H9 (cell line): ENCODE measurements around the gene CILP2. TPM values are rescaled to one million over a fixed set of nuclear protein-coding genes. Genes with fewer than 3 reads are reported as not detected.

ENCODE experiments used
- DNase-seq: peaks from one replicate; pipeline ENCODE4 v3.0.0-alpha.2; 2017
- H2AFZ ChIP-seq: one replicate; pipeline ENCODE4 v1.6.1; 2013; ENCODE audit warnings: mild to moderate bottlenecking, low read length, control low read depth, moderate library complexity
- H2AK5ac ChIP-seq: 2 replicates; pipeline ENCODE4 v1.6.1; 2013; ENCODE audit warnings: low read length, control low read depth, mixed read lengths; ENCODE audit not compliant: insufficient read length
- H2BK120ac ChIP-seq: one replicate; pipeline ENCODE4 v1.6.1; 2013; ENCODE audit warnings: low read depth, mild to moderate bottlenecking, low read length, control low read depth, inconsistent platforms; ENCODE audit not compliant: poor library complexity, severe bottlenecking
- H2BK12ac ChIP-seq: 2 replicates; pipeline ENCODE4 v1.6.1; 2013; ENCODE audit warnings: low read length, control low read depth, mixed read lengths, low read depth; ENCODE audit not compliant: insufficient read length
- H2BK15ac ChIP-seq: 2 replicates; pipeline ENCODE4 v1.6.1; 2013; ENCODE audit warnings: low read depth, low read length, control low read depth
- H2BK20ac ChIP-seq: one replicate; pipeline ENCODE4 v1.6.1; 2013; ENCODE audit warnings: low read depth, mild to moderate bottlenecking, low read length, control low read depth, inconsistent platforms; ENCODE audit not compliant: poor library complexity, severe bottlenecking
- H2BK5ac ChIP-seq: 2 replicates; pipeline ENCODE4 v1.6.1; 2013; ENCODE audit warnings: low read length, control low read depth, mixed read lengths; ENCODE audit not compliant: insufficient read length
- H3K14ac ChIP-seq: 2 replicates; pipeline ENCODE4 v1.6.1; 2013; ENCODE audit warnings: low read length, control low read depth; ENCODE audit not compliant: insufficient read depth
- H3K18ac ChIP-seq: 2 replicates; pipeline ENCODE4 v1.6.1; 2013; ENCODE audit warnings: low read depth, mild to moderate bottlenecking, mixed read lengths, low read length, control low read depth; ENCODE audit not compliant: insufficient read length
- H3K23ac ChIP-seq: 2 replicates; pipeline ENCODE4 v1.6.1; 2013; ENCODE audit warnings: low read length, control low read depth, mixed read lengths, low read depth; ENCODE audit not compliant: insufficient read length
- H3K23me2 ChIP-seq: 2 replicates; pipeline ENCODE4 v1.6.1; 2013; ENCODE audit warnings: low read depth, mild to moderate bottlenecking, mixed read lengths, low read length, control low read depth; ENCODE audit not compliant: insufficient read length, poor library complexity, severe bottlenecking
- H3K27ac ChIP-seq: 2 replicates; pipeline ENCODE4 v1.5.1; 2013; ENCODE audit warnings: low read length, control low read depth, mixed read lengths, low read depth; ENCODE audit not compliant: insufficient read length
- H3K27me3 ChIP-seq: 2 replicates; pipeline ENCODE4 v1.6.1; 2013; ENCODE audit warnings: low read length, control low read depth, inconsistent platforms; ENCODE audit not compliant: insufficient read depth
- H3K4ac ChIP-seq: 2 replicates; pipeline ENCODE4 v1.6.1; 2013; ENCODE audit warnings: low read depth, mild to moderate bottlenecking, control low read depth, inconsistent platforms, low read length, moderate library complexity
- H3K4me1 ChIP-seq: 2 replicates; pipeline ENCODE4 v1.6.1; 2013; ENCODE audit warnings: low read length, control low read depth, inconsistent platforms; ENCODE audit not compliant: insufficient read depth
- H3K4me2 ChIP-seq: 2 replicates; pipeline ENCODE4 v1.6.1; 2013; ENCODE audit warnings: low read length, control low read depth, mixed read lengths; ENCODE audit not compliant: insufficient read length, insufficient read depth
- H3K56ac ChIP-seq: 2 replicates; pipeline ENCODE4 v1.6.1; 2013; ENCODE audit warnings: low read depth, mild to moderate bottlenecking, mixed read lengths, low read length, control low read depth; ENCODE audit not compliant: insufficient read length
- H3K79me1 ChIP-seq: 2 replicates; pipeline ENCODE4 v1.6.1; 2013; ENCODE audit warnings: low read depth, mild to moderate bottlenecking, moderate library complexity, low read length, control low read depth, inconsistent platforms; ENCODE audit not compliant: insufficient read depth, poor library complexity, severe bottlenecking
- H3K79me2 ChIP-seq: 2 replicates; pipeline ENCODE4 v1.6.1; 2013; ENCODE audit warnings: low read length, control low read depth, inconsistent platforms; ENCODE audit not compliant: insufficient read depth
- H3K9ac ChIP-seq: 2 replicates; pipeline ENCODE4 v1.6.1; 2013; ENCODE audit warnings: low read length, control low read depth, mixed read lengths; ENCODE audit not compliant: insufficient read length; ENCODE audit errors: extremely low read depth
- H3K9me3 ChIP-seq: one replicate; pipeline ENCODE4 v1.6.1; 2013; ENCODE audit warnings: low read depth, low read length, inconsistent platforms; ENCODE audit not compliant: control insufficient read depth
- H3T11ph ChIP-seq: one replicate; pipeline ENCODE4 v1.6.1; 2013; ENCODE audit warnings: mild to moderate bottlenecking, low read length, control low read depth, inconsistent platforms
- H4K20me1 ChIP-seq: one replicate; pipeline ENCODE4 v1.6.1; 2013; ENCODE audit not compliant: control insufficient read depth, insufficient read length, insufficient read depth
- H4K5ac ChIP-seq: 2 replicates; pipeline ENCODE4 v1.6.1; 2013; ENCODE audit warnings: low read depth, mild to moderate bottlenecking, mixed read lengths, low read length, control low read depth; ENCODE audit not compliant: insufficient read length
- H4K8ac ChIP-seq: replicated peaks from 2 replicates; pipeline ENCODE4 v1.6.1; 2013; ENCODE audit warnings: low read length, control low read depth, mixed read lengths, low read depth; ENCODE audit not compliant: insufficient read length
- H4K91ac ChIP-seq: 2 replicates; pipeline ENCODE4 v1.6.1; 2013; ENCODE audit warnings: low read depth, mild to moderate bottlenecking, moderate library complexity, mixed read lengths, low read length, control low read depth; ENCODE audit not compliant: insufficient read length
- H3K27ac Mint-ChIP-seq, 3 experiments: 2 replicates in 2 of 3; 3 replicates in 1 of 3; pipeline ENCODE4 v1.8.0; 2020 to 2021; ENCODE audit warnings: mixed read lengths in 3 of 3, mild to moderate bottlenecking in 1 of 3, moderate library complexity in 1 of 3
- H3K27me3 Mint-ChIP-seq: 2 replicates; pipeline ENCODE4 v1.8.0; 2021; ENCODE audit warnings: low read depth, mild to moderate bottlenecking, moderate library complexity, mixed read lengths
- H3K36me3 Mint-ChIP-seq, 3 experiments: 2 replicates in 2 of 3; 3 replicates in 1 of 3; pipeline ENCODE4 v1.8.0; 2020 to 2021; ENCODE audit warnings: low read depth in 3 of 3, mixed read lengths in 3 of 3; ENCODE audit not compliant: insufficient read depth in 1 of 3
- H3K4me1 Mint-ChIP-seq, 2 experiments: 2 replicates each; pipeline ENCODE4 v1.8.0; 2020; ENCODE audit warnings: mixed read lengths in 2 of 2
- H3K4me3 Mint-ChIP-seq, 2 experiments: 2 replicates in 1 of 2; 3 replicates in 1 of 2; pipeline ENCODE4 v1.8.0; 2020 to 2021; ENCODE audit warnings: mild to moderate bottlenecking in 2 of 2, mixed read lengths in 2 of 2, moderate library complexity in 1 of 2
- H3K9me3 Mint-ChIP-seq, 2 experiments: 2 replicates in 1 of 2; 3 replicates in 1 of 2; pipeline ENCODE4 v1.8.0; 2020; ENCODE audit warnings: mild to moderate bottlenecking in 2 of 2, mixed read lengths in 2 of 2, moderate library complexity in 1 of 2
- WGBS: extraction: QIAGEN DNeasy Blood & Tissue Kit; methylation state at CpG from one replicate; pipeline ENCODE4 v1.1.7; 2013; ENCODE audit warnings: missing lambda C conversion rate, low lambda C conversion rate, mixed read lengths; ENCODE audit not compliant: insufficient read length; ENCODE audit errors: extremely low coverage; 5-methylcytosine and 5-hydroxymethylcytosine counted together
- total RNA-seq: library from RNA; stranded (reverse); gene quantifications from 2 replicates; pipeline ENCODE4 v1.2.1, GENCODE V29; 2021
- TF ChIP-seq, protein P1 (sequence below): fragments of 200-600 bp; sonication (generic); conservative IDR thresholded peaks from 3 replicates; pipeline ENCODE4 v1.8.0; 2021; ENCODE audit warnings: antibody characterized with exemption, mild to moderate bottlenecking

The CILP2 gene
- total RNA-seq, 1 experiment from 2014 or later: 6.4 TPM

DNA sequence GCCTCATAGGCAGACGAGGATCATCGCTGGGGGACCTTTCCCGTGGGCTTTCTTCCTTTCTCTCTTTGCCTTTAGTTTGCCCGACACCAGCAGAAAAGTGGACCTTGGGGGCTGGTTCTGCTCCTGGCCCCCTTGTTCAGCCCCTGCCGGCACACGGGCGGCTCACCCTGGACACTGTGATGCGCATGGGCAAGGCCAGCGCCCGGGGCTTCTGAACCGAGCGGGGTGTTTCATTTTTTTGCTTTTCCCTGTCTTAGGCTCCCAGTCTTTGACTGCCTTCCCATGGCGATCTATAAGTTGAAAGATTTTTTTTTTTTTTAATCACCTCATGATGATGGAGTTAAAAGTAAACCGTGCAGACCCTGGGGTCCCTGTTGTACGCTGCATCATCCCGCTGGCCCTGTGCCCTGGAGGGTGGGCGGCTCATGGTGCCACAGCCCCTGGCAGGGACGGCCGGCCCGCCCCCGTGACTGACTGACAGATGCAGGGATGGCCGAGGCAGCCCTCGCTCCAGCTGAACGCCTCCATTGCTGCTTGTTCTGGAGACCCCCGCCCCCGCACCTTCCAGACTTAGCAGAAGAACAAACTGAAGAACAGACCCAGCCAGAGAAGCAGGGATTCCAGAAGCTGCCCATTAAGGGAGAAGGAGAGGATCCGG lies 32.3 kb upstream of the CILP2 start:
- peaks cover 35 to 70% (median 63%) of the 10 kb centered on the region in 3 experiments for H3K36me3 Mint-ChIP-seq
- no peak overlapping the region; a peak in 1 of 7 replicates for H3K27ac Mint-ChIP-seq

More for the DNA sequence above, 32.3 kb upstream of the CILP2 start:
- Mint-ChIP-seq H3K4me1 (peaks cover 0 to 10% of the 10 kb centered on the region in 2 experiments; a peak in 2 of 4 replicates), H3K9me3 (no peaks in the 10 kb centered on the region), H3K27me3 (peaks cover 3% of the 10 kb centered on the region; the same call in 1 of the 2 replicates), H3K4me3 (no peak overlapping the region)
- WGBS: no CpG with 5 or more reads among the region's 27 CpGs
- H4K91ac ChIP-seq: no peak overlapping the region
- no peak overlapping the region for H3K23ac ChIP-seq
- H2BK15ac ChIP-seq: no peak overlapping the region
- no peaks in the 10 kb centered on the region for H3K4me1 ChIP-seq
- no peak overlapping the region for H3T11ph ChIP-seq
- no peak for DNase-seq
- no peak overlapping the region for H3K18ac ChIP-seq
- H3K27me3 ChIP-seq: no peaks in the 10 kb centered on the region
- TF ChIP-seq, protein P1, sequence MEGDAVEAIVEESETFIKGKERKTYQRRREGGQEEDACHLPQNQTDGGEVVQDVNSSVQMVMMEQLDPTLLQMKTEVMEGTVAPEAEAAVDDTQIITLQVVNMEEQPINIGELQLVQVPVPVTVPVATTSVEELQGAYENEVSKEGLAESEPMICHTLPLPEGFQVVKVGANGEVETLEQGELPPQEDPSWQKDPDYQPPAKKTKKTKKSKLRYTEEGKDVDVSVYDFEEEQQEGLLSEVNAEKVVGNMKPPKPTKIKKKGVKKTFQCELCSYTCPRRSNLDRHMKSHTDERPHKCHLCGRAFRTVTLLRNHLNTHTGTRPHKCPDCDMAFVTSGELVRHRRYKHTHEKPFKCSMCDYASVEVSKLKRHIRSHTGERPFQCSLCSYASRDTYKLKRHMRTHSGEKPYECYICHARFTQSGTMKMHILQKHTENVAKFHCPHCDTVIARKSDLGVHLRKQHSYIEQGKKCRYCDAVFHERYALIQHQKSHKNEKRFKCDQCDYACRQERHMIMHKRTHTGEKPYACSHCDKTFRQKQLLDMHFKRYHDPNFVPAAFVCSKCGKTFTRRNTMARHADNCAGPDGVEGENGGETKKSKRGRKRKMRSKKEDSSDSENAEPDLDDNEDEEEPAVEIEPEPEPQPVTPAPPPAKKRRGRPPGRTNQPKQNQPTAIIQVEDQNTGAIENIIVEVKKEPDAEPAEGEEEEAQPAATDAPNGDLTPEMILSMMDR: no peak
- no peak overlapping the region for H3K56ac ChIP-seq
- no peaks in the 10 kb centered on the region for H3K23me2 ChIP-seq
- no peak overlapping the region for H3K4ac ChIP-seq
- H4K8ac ChIP-seq: no peak overlapping the region
- H2BK120ac ChIP-seq: no peak overlapping the region
- no peaks in the 10 kb centered on the region for H3K79me1 ChIP-seq
- no peaks in the 10 kb centered on the region for H4K20me1 ChIP-seq
- no peak overlapping the region for H4K5ac ChIP-seq
- H3K4me2 ChIP-seq: no peak overlapping the region
- H3K79me2 ChIP-seq: no peaks in the 10 kb centered on the region
- H3K14ac ChIP-seq: no peak overlapping the region
- H2AFZ ChIP-seq: no peak overlapping the region
- H3K9me3 ChIP-seq: no peaks in the 10 kb centered on the region
- no peak overlapping the region for H2BK5ac ChIP-seq
- no peak overlapping the region for H2AK5ac ChIP-seq
- H3K9ac ChIP-seq: no peak overlapping the region
- H3K27ac ChIP-seq: no peak overlapping the region
- no peak overlapping the region for H2BK20ac ChIP-seq
- no peak overlapping the region for H2BK12ac ChIP-seq
